Subcutaneous preadipocyte (primary cell): ENCODE results near the gene TUBB. TPM values are rescaled to one million over a fixed set of nuclear protein-coding genes. Genes with fewer than 3 reads are reported as not detected.

Experiments
- small RNA-seq: library from RNA; depleted of rRNA; stranded (forward); fragments of <200 nt; gene quantifications from one replicate; pipeline ENCODE3, GENCODE V24; 2012
- total RNA-seq: library from RNA; depleted of rRNA; stranded (reverse); fragments of >200 nt; gene quantifications from 2 replicates; pipeline ENCODE4 v1.2.3, GENCODE V29; 2012

TUBB gene
- total RNA-seq: 819 and 1,073 TPM in 2 replicates

GRCh38 chr6:30719791-30720737 is at the start of gene TUBB:
Gene TUBB (plus strand): TSS chr6:30720352. CDS start chr6:30720507, 155 bp downstream.

GRCh38 chr6:30672445-30673253 is 47.5 kb upstream of the TUBB start, which contains the start of gene DHX16:
Gene DHX16 (minus strand): TSS chr6:30673006. CDS start chr6:30672841, 165 bp downstream.

GRCh38 chr6:30686009-30686907 is 33.9 kb upstream of the TUBB start, which contains the start of gene PPP1R18:
Gene PPP1R18 (minus strand): TSS chr6:30686645. CDS start chr6:30686018, 627 bp downstream.

DNA sequence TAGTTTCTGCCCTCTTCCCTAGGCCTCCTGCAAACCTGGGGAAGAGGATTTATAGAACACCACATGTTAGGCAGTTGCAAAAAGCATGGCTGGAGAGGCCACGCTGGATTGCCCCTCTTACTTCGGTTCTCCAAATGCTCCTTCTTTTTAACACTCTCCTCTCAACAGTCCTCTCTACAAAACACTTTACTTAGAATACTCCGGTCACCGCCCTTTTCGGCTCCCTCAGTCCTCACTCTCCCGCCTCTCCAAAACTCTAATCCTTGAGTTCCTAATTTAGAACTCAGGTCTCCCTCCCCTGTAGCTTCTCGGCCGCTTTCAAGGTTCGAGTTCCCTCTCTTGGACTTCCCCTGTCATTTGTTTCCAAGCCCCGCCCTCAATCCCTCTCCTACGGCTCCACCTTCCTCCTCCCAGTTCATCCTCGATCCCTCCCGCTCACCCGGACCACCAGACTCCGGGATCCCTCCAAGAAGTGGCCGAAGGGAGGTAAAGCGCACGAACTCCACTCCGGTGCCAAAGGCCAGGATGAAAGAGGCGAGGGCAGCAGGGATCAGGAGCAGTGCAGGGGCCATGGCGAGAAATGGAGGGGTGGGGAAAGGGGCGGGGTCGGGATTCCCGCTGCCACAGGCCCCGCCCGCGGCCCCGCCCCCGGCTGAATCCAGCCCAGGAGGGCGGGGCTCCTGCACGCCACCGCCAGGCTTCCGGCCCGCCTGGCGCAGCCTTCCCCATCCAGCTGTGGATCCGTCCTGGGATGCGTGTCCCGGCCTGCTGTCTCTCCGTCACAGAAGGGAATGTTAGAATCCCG is 29.5 kb upstream of the TUBB start, which contains the start of gene NRM:
Gene NRM (minus strand): TSS at position 582 of the 805 bp plus-strand sequence. CDS start 10 bp downstream, at position 572.

DNA sequence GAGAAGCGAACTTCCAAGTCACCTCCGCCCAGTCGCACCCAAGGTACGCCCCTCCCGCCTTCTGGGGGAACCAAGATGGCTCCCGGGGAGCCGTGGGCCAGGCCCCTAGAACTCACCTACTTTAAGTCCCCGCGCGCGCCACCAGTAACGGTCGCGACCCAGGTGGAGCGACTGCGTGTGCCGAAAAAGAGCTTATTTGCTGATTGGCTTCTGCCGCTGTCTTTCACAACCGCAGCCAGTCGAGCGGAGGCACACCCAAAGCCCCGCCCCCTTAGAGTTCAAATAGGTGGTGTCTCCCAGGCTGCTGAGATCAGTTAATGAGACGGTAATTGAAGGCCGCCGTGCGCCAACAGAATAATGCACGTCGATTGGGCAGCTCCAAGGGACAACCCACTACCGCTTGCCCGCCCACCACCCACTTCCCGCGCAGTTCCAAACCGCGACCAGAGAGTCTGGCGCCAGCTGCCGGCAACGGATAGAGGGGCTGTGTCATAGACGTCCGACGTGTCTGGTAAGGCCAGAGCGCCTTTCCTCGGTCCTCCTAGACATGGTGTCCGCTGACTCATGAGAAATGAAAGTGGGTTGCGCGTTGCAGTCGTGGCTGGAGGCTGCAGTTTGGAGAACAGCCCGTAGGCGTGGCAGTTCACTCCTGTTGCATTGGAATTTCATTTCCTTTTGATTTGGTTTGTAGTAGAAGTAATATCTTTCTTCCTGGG is 2.9 kb upstream of the TUBB start, which contains the start of gene MDC1:
Gene MDC1 (minus strand): TSS at position 153 of the 716 bp plus-strand sequence. CDS start 2,106 bp downstream, outside the sequence.

GRCh38 chr6:30742316-30743098 is 22.4 kb downstream of the TUBB start, which contains the start of gene FLOT1:
Gene FLOT1 (minus strand): TSS chr6:30742687. CDS start chr6:30742189, 498 bp downstream.

DNA sequence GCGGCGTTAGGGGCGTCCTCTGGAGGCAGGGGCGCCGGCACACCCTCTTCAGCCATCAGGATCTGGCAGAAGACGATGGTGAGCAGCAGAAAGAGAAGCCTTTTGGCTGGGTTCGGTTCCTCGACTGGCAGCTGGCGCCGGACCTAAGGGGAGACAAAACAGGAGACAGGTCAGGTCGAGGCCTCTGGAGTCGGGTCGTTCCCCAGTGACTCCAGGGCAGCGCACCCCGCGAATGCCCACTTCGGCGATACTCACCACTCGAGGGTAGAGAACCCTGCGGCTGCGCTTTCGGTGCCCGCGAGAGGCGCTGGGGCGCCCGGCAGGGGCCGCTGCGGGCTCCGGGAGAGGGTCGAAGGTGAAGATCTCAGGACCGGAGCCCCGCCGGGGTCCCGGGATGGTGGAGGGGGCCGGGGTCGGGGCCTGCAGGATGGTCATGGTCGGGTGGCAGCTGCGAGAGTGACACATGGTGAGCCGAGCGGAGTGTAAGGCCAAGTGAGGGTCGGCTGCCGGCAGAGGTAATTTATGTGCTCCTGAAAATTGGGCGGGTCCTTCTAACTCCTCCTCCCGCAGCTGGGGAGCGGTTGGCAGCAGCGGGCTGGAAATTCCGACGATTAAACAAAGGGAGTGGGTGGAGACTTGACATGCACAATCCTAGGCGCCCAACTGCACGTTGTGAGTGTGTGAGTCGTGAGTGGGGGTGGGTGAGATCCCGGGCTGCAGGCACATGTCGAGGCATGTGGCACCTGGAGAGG is 24.1 kb downstream of the TUBB start, which contains the start of gene IER3:
Gene IER3 (minus strand): TSS at position 494 of the 752 bp plus-strand sequence. CDS start 29 bp downstream, at position 465.

Small RNA genes within 50 kb of the gene (small RNA-seq; reads per million reads assigned to genes)
- gene RF00019 (not detected), gene RN7SL353P (not detected)

Other genes starting within 250 kb of the TUBB start
- gene HLA-E, start 230.8 kb upstream of the TUBB start, total RNA-seq: 122 and 139 TPM in 2 replicates
- gene GNL1, start 163.9 kb upstream of the TUBB start, total RNA-seq: 38.6 and 44.4 TPM in 2 replicates
- 7.3 and 8.0 TPM in 2 replicates for gene PRR3, start 163.1 kb upstream of the TUBB start, total RNA-seq
- 34.9 and 42.2 TPM in 2 replicates for gene ABCF1, start 148.9 kb upstream of the TUBB start, total RNA-seq
- 43.4 and 53.0 TPM in 2 replicates for gene PPP1R10, start 103.1 kb upstream of the TUBB start, total RNA-seq
- 118 and 134 TPM in 2 replicates for gene MRPS18B, start 102.5 kb upstream of the TUBB start, total RNA-seq
- 3.3 and 4.1 TPM in 2 replicates for gene ATAT1, start 93.5 kb upstream of the TUBB start, total RNA-seq
- gene C6orf136, start 73.2 kb upstream of the TUBB start, total RNA-seq: 3.1 and 4.4 TPM in 2 replicates
- 22.8 and 27.8 TPM in 2 replicates for gene DHX16, start 47.3 kb upstream of the TUBB start, total RNA-seq
- gene PPP1R18, start 33.7 kb upstream of the TUBB start, total RNA-seq: 44.5 and 73.1 TPM in 2 replicates
- 7.7 and 9.0 TPM in 2 replicates for gene NRM, start 29.4 kb upstream of the TUBB start, total RNA-seq
- 6.2 and 10.0 TPM in 2 replicates for gene MDC1, start 3.1 kb upstream of the TUBB start, total RNA-seq
- gene FLOT1, start 22.3 kb downstream of the TUBB start, total RNA-seq: 88.4 and 104 TPM in 2 replicates
- 8.8 and 13.7 TPM in 2 replicates for gene IER3, start 24.2 kb downstream of the TUBB start, total RNA-seq
- 2.6 and 3.9 TPM in 2 replicates for gene DDR1, start 164.2 kb downstream of the TUBB start, total RNA-seq
- gene GTF2H4, start 187.9 kb downstream of the TUBB start, total RNA-seq: 8.1 and 11.3 TPM in 2 replicates
- gene VARS2, start 193.9 kb downstream of the TUBB start, total RNA-seq: 10.7 and 18.4 TPM in 2 replicates
- not detected in 2 replicates for gene SFTA2, start 211.8 kb downstream of the TUBB start, total RNA-seq
- not detected in 2 replicates for gene MUCL3, start 220.6 kb downstream of the TUBB start, total RNA-seq